ENCODE results near the gene ADAMTS2.

GRCh38 chr5:179229331-179229831, 115.9 kb downstream of the ADAMTS2 start:
- TF ChIP-seq CTCF (IDR thresholded peaks at IDR 0.05; ENCODE audit: low read length) = no peak
- no peak for TF ChIP-seq EZH2 (IDR thresholded peaks at IDR 0.05; ENCODE audit: borderline replicate concordance, low read length)

Measured in OCI-LY1 (cell line).